Esophagus squamous epithelium (tissue), 4 donors: ENCODE measurements around the gene SIX3.

Experiments used
- POLR2A ChIP-seq, 4 donors: fragments of 450-650 bp; IDR thresholded peaks; one replicate each; pipeline ENCODE4 v1.6.1; 2017; ENCODE audit warnings: antibody characterized with exemption in 4 of 4, mild to moderate bottlenecking in 4 of 4, moderate library complexity in 3 of 4
- TF ChIP-seq, protein P1 (sequence below), 6 experiments: fragments of 450-650 bp in 4 of 6; fragments of 200-600 bp in 2 of 6; sonication (generic) in 2 of 6; IDR thresholded peaks; one replicate each; pipeline ENCODE4 v1.5.1; 2016 to 2019; ENCODE audit warnings: antibody characterized with exemption in 6 of 6, mild to moderate bottlenecking in 4 of 6, moderate library complexity in 4 of 6

DNA sequence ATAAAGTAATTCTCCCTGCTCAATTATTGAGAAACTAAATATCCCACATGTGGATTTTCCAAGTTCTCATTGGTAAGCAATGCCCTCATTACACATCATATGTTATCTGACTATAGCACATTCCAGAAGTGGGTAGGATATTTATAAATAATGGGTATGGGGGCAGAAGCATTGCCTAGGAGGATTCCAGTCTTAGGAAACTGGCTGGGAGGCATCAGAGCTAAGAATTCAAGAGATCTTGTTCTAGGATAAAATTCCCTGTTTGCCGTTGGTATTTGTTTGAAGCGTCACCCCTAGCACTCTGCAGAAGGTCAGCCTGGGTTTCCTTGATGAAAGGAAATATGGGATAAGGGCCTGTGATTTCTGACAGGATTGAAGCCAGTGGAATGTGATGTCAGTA lies 47.7 kb downstream of the SIX3 start:
- TF ChIP-seq, protein P1, sequence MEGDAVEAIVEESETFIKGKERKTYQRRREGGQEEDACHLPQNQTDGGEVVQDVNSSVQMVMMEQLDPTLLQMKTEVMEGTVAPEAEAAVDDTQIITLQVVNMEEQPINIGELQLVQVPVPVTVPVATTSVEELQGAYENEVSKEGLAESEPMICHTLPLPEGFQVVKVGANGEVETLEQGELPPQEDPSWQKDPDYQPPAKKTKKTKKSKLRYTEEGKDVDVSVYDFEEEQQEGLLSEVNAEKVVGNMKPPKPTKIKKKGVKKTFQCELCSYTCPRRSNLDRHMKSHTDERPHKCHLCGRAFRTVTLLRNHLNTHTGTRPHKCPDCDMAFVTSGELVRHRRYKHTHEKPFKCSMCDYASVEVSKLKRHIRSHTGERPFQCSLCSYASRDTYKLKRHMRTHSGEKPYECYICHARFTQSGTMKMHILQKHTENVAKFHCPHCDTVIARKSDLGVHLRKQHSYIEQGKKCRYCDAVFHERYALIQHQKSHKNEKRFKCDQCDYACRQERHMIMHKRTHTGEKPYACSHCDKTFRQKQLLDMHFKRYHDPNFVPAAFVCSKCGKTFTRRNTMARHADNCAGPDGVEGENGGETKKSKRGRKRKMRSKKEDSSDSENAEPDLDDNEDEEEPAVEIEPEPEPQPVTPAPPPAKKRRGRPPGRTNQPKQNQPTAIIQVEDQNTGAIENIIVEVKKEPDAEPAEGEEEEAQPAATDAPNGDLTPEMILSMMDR (IDR thresholded peaks at IDR 0.05), result no peak
- no peak for TF ChIP-seq POLR2A (IDR thresholded peaks at IDR 0.05)
